H1 (cell line): ENCODE data around the gene LAMA3. TPM values are rescaled to one million over a fixed set of nuclear protein-coding genes. Genes with fewer than 3 reads are reported as not detected.

Source experiments
- BRCA1 ChIP-seq: IDR thresholded peaks from 2 replicates; pipeline ENCODE4 v1.6.1; 2012; ENCODE audit warnings: low read depth, low read length, improper control_type of control experiment
- E2F6 ChIP-seq: IDR thresholded peaks from 2 replicates; pipeline ENCODE4 v1.6.1; 2012; ENCODE audit warnings: inconsistent platforms
- KDM1A ChIP-seq: fragments of 200-600, 300-600 bp; sonication (generic); IDR thresholded peaks from 2 replicates; pipeline ENCODE4 v1.7.1; 2016; ENCODE audit warnings: mild to moderate bottlenecking, low read length, borderline replicate concordance
- KDM5A ChIP-seq: fragments of 200-600 bp; IDR thresholded peaks from 2 replicates; pipeline ENCODE4 v1.7.1; 2012; ENCODE audit warnings: mild to moderate bottlenecking, low read length, inconsistent platforms, mixed read lengths
- RFX5 ChIP-seq: IDR thresholded peaks from 2 replicates; pipeline ENCODE4 v1.6.1; 2011; ENCODE audit warnings: low read depth, low read length, improper control_type of control experiment, borderline replicate concordance
- RNF2 ChIP-seq: fragments of 200-900, 300-1000 bp; sonication (generic); IDR thresholded peaks from 2 replicates; pipeline ENCODE4 v1.7.1; 2016; ENCODE audit warnings: borderline replicate concordance, low read depth, mild to moderate bottlenecking, antibody characterized with exemption, low read length; ENCODE audit not compliant: poor library complexity, severe bottlenecking; ENCODE audit errors: missing control alignments
- TAF1 ChIP-seq: IDR thresholded peaks from 2 replicates; pipeline ENCODE4 v1.6.1; 2011; ENCODE audit warnings: mild to moderate bottlenecking, low read depth, low read length
- polyA plus RNA-seq, 7 experiments: library from polyadenylated mRNA; depleted of rRNA in 3 of 7; stranded (reverse) in 5 of 7; unstranded in 2 of 7; fragments of >200 nt in 5 of 7; fragments of 200-250 nt in 2 of 7; gene quantifications; 1 replicate in 5 of 7; 2 replicates in 1 of 7; 4 replicates in 1 of 7; pipeline versions ENCODE4 v1.2.1 to v1.2.3, GENCODE V29; 2011 to 2013; ENCODE audit warnings: missing spikeins in 2 of 7, mixed read lengths in 2 of 7
- total RNA-seq: library from RNA; stranded (reverse); fragmentation: NEBNext Ultra II Directional; extraction: Animal tissue kit (Norgen Biotek cat#: 25700); gene quantifications from 2 replicates; pipeline ENCODE4 v1.2.1, GENCODE V29; 2021

The LAMA3 gene
- total and polyA plus RNA-seq, 2 of the 8 experiments (the other 6 are each of a cell fraction or from before 2014, with no cell fraction given) = 0.76 to 5.0 TPM

- no peak for TF ChIP-seq E2F6
- no peak for TF ChIP-seq TAF1
- TF ChIP-seq RNF2 = no peak
- no peak for TF ChIP-seq RFX5
- no peak for TF ChIP-seq BRCA1
- TF ChIP-seq KDM1A = no peak
- TF ChIP-seq KDM5A = no peak
Measured at GRCh38 chr18:23994361-23994902, 305.2 kb downstream of the LAMA3 start (continued).
